Superior temporal gyrus (tissue), 1 donor: ENCODE data around the gene PEX14.
"Not testable (repeated sequence)": the region's sequence is repeated elsewhere in the genome, so short reads cannot be mapped to it uniquely, and the experiment has no call there.

Experiments used
- DNase-seq: peaks from one replicate; pipeline ENCODE4 v3.0.0-alpha.2; 2016; ENCODE audit errors: extremely low spot score

The PEX14 gene

GRCh38 chr1:10450156-10450814 is 24.5 kb upstream of the PEX14 start:
- no peak for DNase-seq

GRCh38 chr1:10450836-10451235 is 23.9 kb upstream of the PEX14 start:
- no peak for DNase-seq

GRCh38 chr1:10451287-10451686 is 23.5 kb upstream of the PEX14 start:
- no peak for DNase-seq

GRCh38 chr1:10456048-10456447 is 18.7 kb upstream of the PEX14 start:
- DNase-seq: no peak

- no peak for DNase-seq
Observed at GRCh38 chr1:10456661-10457060, 18.1 kb upstream of the PEX14 start.

- DNase-seq: not testable (repeated sequence)
Observed at GRCh38 chr1:10457462-10457861, 17.3 kb upstream of the PEX14 start.

- no peak for DNase-seq
Observed at GRCh38 chr1:10457875-10458274, 16.9 kb upstream of the PEX14 start.

GRCh38 chr1:10459184-10459583 is 15.6 kb upstream of the PEX14 start:
- no peak for DNase-seq

- no peak for DNase-seq
Observed at GRCh38 chr1:10467078-10467477, 7.7 kb upstream of the PEX14 start.

GRCh38 chr1:10470043-10470442 is 4.7 kb upstream of the PEX14 start:
- DNase-seq: no peak

- peak; percentile 17 for DNase-seq
Observed at GRCh38 chr1:10471411-10472219, 3.1 kb upstream of the PEX14 start.

- DNase-seq: peak; percentile 99
Observed at GRCh38 chr1:10472220-10473144, 2.3 kb upstream of the PEX14 start, which contains the start of gene DFFA. Gene DFFA, minus strand, starts transcription at chr1:10472529. Its CDS starts 71 bp downstream, at chr1:10472458.

GRCh38 chr1:10473145-10473765 is 1.5 kb upstream of the PEX14 start:
- no peak for DNase-seq

- DNase-seq: not testable (repeated sequence)
Observed at GRCh38 chr1:10474309-10474612, 489 bp upstream of the PEX14 start.

GRCh38 chr1:10475510-10475909 is 760 bp downstream of the PEX14 start:
- no peak for DNase-seq

GRCh38 chr1:10479296-10479695 is 4.5 kb downstream of the PEX14 start:
- DNase-seq: no peak

GRCh38 chr1:10480614-10481013 is 5.9 kb downstream of the PEX14 start:
- DNase-seq: no peak

- no peak for DNase-seq
Observed at GRCh38 chr1:10484521-10484920, 9.8 kb downstream of the PEX14 start.

GRCh38 chr1:10489291-10490055 is 14.7 kb downstream of the PEX14 start:
- no peak for DNase-seq

GRCh38 chr1:10490286-10490970 is 15.7 kb downstream of the PEX14 start:
- DNase-seq: no peak

- DNase-seq: no peak
Observed at GRCh38 chr1:10494418-10494753, 19.6 kb downstream of the PEX14 start.
